22Rv1 (cell line): Measurements from ENCODE around the gene PDGFA.

Experiments used
- CTCF ChIP-seq: fragments of 450-650 bp; IDR thresholded peaks from 2 replicates; pipeline ENCODE4 v1.5.1; 2017; ENCODE audit warnings: mild to moderate bottlenecking
- ZFX ChIP-seq: fragments of 450-650 bp; IDR thresholded peaks from 2 replicates; pipeline ENCODE4 v1.6.1; 2017; ENCODE audit warnings: antibody characterized with exemption, borderline replicate concordance

GRCh38 chr7:556291-556826, 36.7 kb upstream of the PDGFA start:
- TF ChIP-seq CTCF, result no peak
- TF ChIP-seq ZFX, result no peak
